Spleen (tissue), 11 donors: ENCODE measurements around the gene SLC16A2. TPM values are rescaled to one million over a fixed set of nuclear protein-coding genes. Genes with fewer than 3 reads are reported as not detected.
A peak's percentile ranks its signal among the peaks of the same experiment; 100 is the strongest.

ENCODE experiments used
- DNase-seq: peaks from one replicate; pipeline ENCODE4 v3.0.0-alpha.2; 2020
- H3K27ac ChIP-seq, 8 donors: fragments of 200-600 bp; sonication (generic) in 7 of 8; 1 replicate in 4 of 8; 2 replicates in 4 of 8; pipeline versions ENCODE4 v1.5.0 to v1.8.0; 2016 to 2021; ENCODE audit warnings: inconsistent platforms in 4 of 8, mild to moderate bottlenecking in 4 of 8, moderate library complexity in 1 of 8
- H3K27me3 ChIP-seq, 7 donors: fragments of 200-600 bp; sonication (generic) in 6 of 7; replicated peaks in 1 of 7; 1 replicate in 4 of 7; 2 replicates in 3 of 7; pipeline versions ENCODE4 v1.5.0 to v1.8.0; 2016 to 2021; ENCODE audit warnings: inconsistent platforms in 3 of 7, mild to moderate bottlenecking in 1 of 7
- H3K36me3 ChIP-seq, 6 donors: fragments of 200-600 bp; sonication (generic) in 5 of 6; 1 replicate in 4 of 6; 2 replicates in 2 of 6; pipeline versions ENCODE4 v1.5.0 to v1.8.0; 2016 to 2021; ENCODE audit warnings: inconsistent platforms in 2 of 6
- H3K4me1 ChIP-seq, 6 donors: fragments of 200-600 bp; sonication (generic) in 5 of 6; 1 replicate in 3 of 6; 2 replicates in 3 of 6; pipeline versions ENCODE4 v1.5.0 to v1.8.0; 2016 to 2021; ENCODE audit warnings: inconsistent platforms in 3 of 6
- H3K4me3 ChIP-seq, 8 donors: fragments of 200-600 bp; sonication (generic) in 7 of 8; 1 replicate in 4 of 8; 2 replicates in 4 of 8; pipeline versions ENCODE4 v1.5.0 to v1.8.0; 2016 to 2021; ENCODE audit warnings: inconsistent platforms in 4 of 8, mild to moderate bottlenecking in 4 of 8, moderate library complexity in 2 of 8
- H3K9me3 ChIP-seq, 8 donors: fragments of 200-600 bp; sonication (generic) in 7 of 8; 1 replicate in 4 of 8; 2 replicates in 4 of 8; pipeline versions ENCODE4 v1.5.0 to v1.8.0; 2016 to 2021; ENCODE audit warnings: inconsistent platforms in 4 of 8
- POLR2A ChIP-seq, 3 donors: fragments of 450-650 bp; IDR thresholded peaks; one replicate each; pipeline ENCODE4 v1.5.1; 2017; ENCODE audit warnings: antibody characterized with exemption in 3 of 3, mild to moderate bottlenecking in 1 of 3
- POLR2AphosphoS5 ChIP-seq, 3 donors: sonication (generic); formaldehyde crosslinking; IDR thresholded peaks; one replicate each; pipeline ENCODE4 v1.5.1; 2017; ENCODE audit warnings: antibody characterized with exemption in 3 of 3
- WGBS, 5 donors: extraction: QIAGEN DNeasy Blood & Tissue Kit in 3 of 5; methylation state at CpG; one replicate each; pipeline versions ENCODE4 v1.1.5 to v1.1.7; 2013 to 2018; 5-methylcytosine and 5-hydroxymethylcytosine counted together
- intact Hi-C: fragments of 100-400 bp; cut with DNase I; formaldehyde crosslinking; loops from one replicate; pipeline ENCODE4 v1.15.0; 2023; ENCODE audit warnings: low total_unique reads
- polyA plus RNA-seq, 3 donors: library from polyadenylated mRNA; stranded (reverse); fragments of 200-250 nt; gene quantifications; one replicate each; pipeline ENCODE4 v1.2.1, GENCODE V29; 2013
- total RNA-seq, 7 donors: library from RNA; depleted of rRNA in 3 of 7; stranded (reverse); fragments of >200 nt in 3 of 7; fragmentation: NEBNext Ultra II Directional in 4 of 7; extraction: Animal tissue kit (Norgen Biotek cat#: 25700) in 4 of 7; gene quantifications; one replicate each; pipeline versions ENCODE4 v1.1.0 to v1.2.1, GENCODE V29; 2016 to 2021
- TF ChIP-seq, protein P1 (sequence below), 11 experiments: fragments of 200-600 bp in 7 of 11; fragments of 450-650 bp in 4 of 11; sonication (generic) in 4 of 11; IDR thresholded peaks in 8 of 11; conservative IDR thresholded peaks in 3 of 11; 1 replicate in 7 of 11; 2 replicates in 4 of 11; pipeline versions ENCODE4 v1.4.0 to v1.8.0; 2016 to 2021; ENCODE audit warnings: antibody characterized with exemption in 11 of 11, inconsistent platforms in 4 of 11, mild to moderate bottlenecking in 1 of 11
- donor health status: healthy with polysubstance abuse.
- donor health status: DM: no; HTN: no; CAD: no; lungs with moderate emphysema.
- donor health status: DM: no; HTN: no; CAD: no.
- donor health status: Bipolar disorder and iron deficiency.
- donor health status: healthy.
- donor health status: DM: no; HTN: no; CAD: no.
- donor health status: DM: yes; HTN: yes; CAD: no.

Gene SLC16A2
- total and polyA plus RNA-seq, 10 donors, result 0.41 to 4.4 (median 3.1) TPM

DNA sequence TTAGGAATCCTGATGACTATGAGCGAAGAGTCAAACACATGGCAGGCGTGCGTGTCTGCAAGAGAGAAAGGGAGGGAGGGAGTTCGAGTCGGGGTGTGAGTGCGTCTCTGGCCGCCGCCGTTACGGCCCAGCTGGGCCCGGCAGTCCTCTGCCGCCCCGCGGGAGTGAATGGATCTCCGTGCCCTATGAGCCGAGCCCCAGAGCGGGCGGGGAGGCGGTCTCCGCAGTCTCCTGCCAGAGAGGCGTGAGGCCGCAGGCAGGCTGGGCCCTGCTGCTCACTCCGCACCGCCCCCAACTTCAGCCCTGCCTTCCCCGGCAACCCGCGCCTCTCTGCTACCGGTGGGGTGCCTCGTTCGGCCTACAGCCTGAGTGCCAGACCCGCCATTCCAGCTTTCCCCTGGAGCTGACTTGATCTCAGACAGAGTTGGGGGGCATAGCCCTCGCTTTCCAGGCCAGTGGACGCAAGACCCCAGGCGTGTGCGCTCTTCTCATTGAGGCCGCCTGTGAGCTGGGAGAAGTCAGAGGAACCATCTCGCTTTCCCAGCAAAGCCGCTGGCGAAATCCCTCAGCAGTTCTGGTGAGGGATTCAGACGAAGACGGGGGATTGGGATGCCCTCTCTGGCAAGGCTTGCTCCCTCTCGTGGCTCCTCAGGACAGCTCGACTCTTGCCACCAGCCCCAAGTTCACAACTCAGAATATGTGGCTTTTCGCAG is 1.4 kb downstream of the SLC16A2 start:
- intact Hi-C loops, result no loop called here
- DNase-seq, result peak; percentile 80
- peaks cover 0 to 55% (median 16%) of the 10 kb centered on the region in 7 donors for H3K27me3 ChIP-seq
- H3K27ac ChIP-seq, result peak overlapping the region in 6 of 8 donors; percentile 32 to 63 (median 46)
- WGBS, 5 donors, result 14 to 35% (median 30%) methylated on average over 14 to 44 of the region's 44 CpGs
- H3K4me1 ChIP-seq, result peaks cover 0 to 31% (median 9%) of the 10 kb centered on the region in 6 donors
- TF ChIP-seq, protein P1, sequence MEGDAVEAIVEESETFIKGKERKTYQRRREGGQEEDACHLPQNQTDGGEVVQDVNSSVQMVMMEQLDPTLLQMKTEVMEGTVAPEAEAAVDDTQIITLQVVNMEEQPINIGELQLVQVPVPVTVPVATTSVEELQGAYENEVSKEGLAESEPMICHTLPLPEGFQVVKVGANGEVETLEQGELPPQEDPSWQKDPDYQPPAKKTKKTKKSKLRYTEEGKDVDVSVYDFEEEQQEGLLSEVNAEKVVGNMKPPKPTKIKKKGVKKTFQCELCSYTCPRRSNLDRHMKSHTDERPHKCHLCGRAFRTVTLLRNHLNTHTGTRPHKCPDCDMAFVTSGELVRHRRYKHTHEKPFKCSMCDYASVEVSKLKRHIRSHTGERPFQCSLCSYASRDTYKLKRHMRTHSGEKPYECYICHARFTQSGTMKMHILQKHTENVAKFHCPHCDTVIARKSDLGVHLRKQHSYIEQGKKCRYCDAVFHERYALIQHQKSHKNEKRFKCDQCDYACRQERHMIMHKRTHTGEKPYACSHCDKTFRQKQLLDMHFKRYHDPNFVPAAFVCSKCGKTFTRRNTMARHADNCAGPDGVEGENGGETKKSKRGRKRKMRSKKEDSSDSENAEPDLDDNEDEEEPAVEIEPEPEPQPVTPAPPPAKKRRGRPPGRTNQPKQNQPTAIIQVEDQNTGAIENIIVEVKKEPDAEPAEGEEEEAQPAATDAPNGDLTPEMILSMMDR (IDR thresholded peaks at IDR 0.05 in 8 of 11, conservative IDR thresholded peaks at IDR 0.05 in 3 of 11), result peak in 1 of 11 experiments; percentile 24
- TF ChIP-seq POLR2A (IDR thresholded peaks at IDR 0.05) (no peak), POLR2AphosphoS5 (IDR thresholded peaks at IDR 0.05) (peak in 2 of 3 donors; percentile 57 to 62)
- peak overlapping the region in 6 of 8 donors; percentile 10 to 68 (median 38) for H3K4me3 ChIP-seq
- no peaks in the 10 kb centered on the region for H3K9me3 ChIP-seq
- no peaks in the 10 kb centered on the region for H3K36me3 ChIP-seq

DNA sequence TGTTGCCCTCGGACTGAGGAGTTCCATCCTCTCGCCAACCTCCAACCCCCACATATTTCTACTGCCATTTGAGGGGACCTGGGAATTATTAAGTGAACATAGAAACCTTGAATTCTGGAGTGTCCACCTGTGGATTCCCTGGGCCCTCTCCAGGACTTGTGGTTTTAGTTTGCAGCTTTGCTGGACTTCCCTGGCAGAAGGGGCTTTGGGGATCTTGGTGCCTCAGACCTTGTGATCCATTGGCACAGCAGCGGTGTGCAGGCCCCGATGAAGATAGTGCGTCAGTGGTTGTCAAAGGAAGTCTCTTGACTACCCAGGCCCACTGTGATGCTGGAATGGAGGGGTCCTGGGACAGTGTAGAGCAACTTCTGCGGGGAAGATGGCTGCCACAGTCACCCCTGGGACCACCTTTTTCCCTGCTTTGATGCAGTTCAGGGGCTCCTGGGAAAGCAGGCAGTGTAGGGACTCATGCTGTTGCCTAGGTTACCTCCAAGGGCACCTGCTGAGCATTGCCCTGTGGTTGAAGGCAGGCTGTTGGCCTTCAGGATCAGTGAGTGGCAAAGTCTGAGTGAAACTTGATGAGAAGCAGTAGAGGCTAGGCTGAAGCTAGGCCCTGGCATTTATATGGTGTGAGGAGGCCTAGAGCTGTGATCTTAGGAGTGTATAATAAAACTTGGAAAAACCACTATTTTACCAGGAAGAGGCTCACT is 2.2 kb downstream of the SLC16A2 start:
- H3K27ac ChIP-seq, result peak overlapping the region in 3 of 8 donors; percentile 32 to 63 (median 38)
- TF ChIP-seq POLR2A (IDR thresholded peaks at IDR 0.05), result no peak
- TF ChIP-seq, protein P1 (IDR thresholded peaks at IDR 0.05 in 8 of 11, conservative IDR thresholded peaks at IDR 0.05 in 3 of 11), result peak in 1 of 11 experiments; percentile 2
- intact Hi-C loops, result no loop called here
- peaks cover 0 to 31% (median 9%) of the 10 kb centered on the region in 6 donors for H3K4me1 ChIP-seq
- H3K27me3 ChIP-seq, result peaks cover 0 to 50% (median 16%) of the 10 kb centered on the region in 7 donors
- no peak overlapping the region for H3K4me3 ChIP-seq
- H3K36me3 ChIP-seq, result no peaks in the 10 kb centered on the region
- no peaks in the 10 kb centered on the region for H3K9me3 ChIP-seq
- DNase-seq, result no peak
- WGBS, 5 donors, result 77 to 95% (median 83%) methylated on average over 5 to 6 of the region's 6 CpGs

DNA sequence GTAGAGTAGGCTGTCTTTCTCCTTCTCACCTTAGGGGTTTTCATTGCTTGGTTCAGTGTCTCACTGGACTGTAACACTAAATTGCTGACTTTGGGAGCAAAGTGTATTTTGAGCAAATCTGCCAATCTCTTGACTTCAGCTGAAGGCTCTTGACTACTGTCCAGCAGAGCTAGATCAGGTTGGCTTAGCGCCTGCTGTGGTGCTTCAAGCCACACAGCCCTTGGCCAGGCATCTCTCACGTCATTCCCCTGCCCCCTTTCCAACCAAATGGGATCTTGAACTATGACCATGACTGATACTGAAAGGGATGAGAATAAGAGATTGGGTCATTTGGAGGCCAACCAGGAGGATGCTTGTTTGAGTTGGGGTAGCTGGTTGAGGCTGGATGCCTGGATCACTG is 4.8 kb downstream of the SLC16A2 start:
- TF ChIP-seq, protein P1 (IDR thresholded peaks at IDR 0.05 in 8 of 11, conservative IDR thresholded peaks at IDR 0.05 in 3 of 11), result no peak
- TF ChIP-seq POLR2AphosphoS5 (IDR thresholded peaks at IDR 0.05), result no peak
- no peak for TF ChIP-seq POLR2A (IDR thresholded peaks at IDR 0.05)
- Histone ChIP-seq H3K27me3 (peaks cover 0 to 23% (median 8%) of the 10 kb centered on the region in 7 donors), H3K9me3 (no peaks in the 10 kb centered on the region), H3K4me1 (peaks cover 0 to 16% (median 4%) of the 10 kb centered on the region in 6 donors), H3K4me3 (no peak overlapping the region), H3K27ac (no peak overlapping the region), H3K36me3 (no peaks in the 10 kb centered on the region)
- intact Hi-C loops, result no loop called here
- DNase-seq, result no peak
- WGBS, 5 donors, result 63 to 96% (median 80%) methylated on average over 1 to 2 of the region's 2 CpGs

- intact Hi-C loops, result no loop called here
- H3K4me1 ChIP-seq, result peaks cover 0 to 13% (median 4%) of the 10 kb centered on the region in 6 donors
- 45 to 85% (median 74%) methylated on average over 2 of the region's 2 CpGs for WGBS, 5 donors
- no peak for DNase-seq
- H3K27me3 ChIP-seq, result peaks cover 0 to 18% (median 4%) of the 10 kb centered on the region in 7 donors
- no peak overlapping the region for H3K27ac ChIP-seq
- H3K4me3 ChIP-seq, result no peak overlapping the region
- TF ChIP-seq, protein P1 (IDR thresholded peaks at IDR 0.05 in 8 of 11, conservative IDR thresholded peaks at IDR 0.05 in 3 of 11), result no peak
- TF ChIP-seq POLR2AphosphoS5 (IDR thresholded peaks at IDR 0.05) (no peak), POLR2A (IDR thresholded peaks at IDR 0.05) (no peak)
- H3K36me3 ChIP-seq, result no peaks in the 10 kb centered on the region
- H3K9me3 ChIP-seq, result no peaks in the 10 kb centered on the region
Observed at GRCh38 chrX:74426615-74427014, 5.3 kb downstream of the SLC16A2 start.
